Measurements from ENCODE around the gene HPSE2.

Gene HPSE2

DNA sequence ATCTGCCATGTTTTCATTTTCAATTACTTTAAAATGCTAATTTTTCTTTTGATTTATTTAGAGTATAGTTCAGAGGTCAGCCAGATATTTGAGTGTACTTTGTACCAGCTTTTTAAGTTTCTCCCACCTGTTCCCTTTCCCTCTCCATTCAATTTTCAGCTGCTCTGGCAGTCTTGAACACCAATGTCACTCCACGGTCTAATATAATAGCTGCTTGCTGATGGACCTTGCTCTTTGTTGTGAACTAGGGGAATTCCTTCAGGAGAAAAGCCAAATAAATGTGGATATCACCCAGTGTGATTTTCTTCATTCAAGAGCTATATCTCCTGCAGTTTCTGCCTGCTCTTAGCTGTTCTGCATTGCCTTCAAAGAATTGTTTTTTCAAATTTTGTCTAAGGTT is 785.0 kb downstream of the HPSE2 start:
- DNase-seq, result no peak

DNA sequence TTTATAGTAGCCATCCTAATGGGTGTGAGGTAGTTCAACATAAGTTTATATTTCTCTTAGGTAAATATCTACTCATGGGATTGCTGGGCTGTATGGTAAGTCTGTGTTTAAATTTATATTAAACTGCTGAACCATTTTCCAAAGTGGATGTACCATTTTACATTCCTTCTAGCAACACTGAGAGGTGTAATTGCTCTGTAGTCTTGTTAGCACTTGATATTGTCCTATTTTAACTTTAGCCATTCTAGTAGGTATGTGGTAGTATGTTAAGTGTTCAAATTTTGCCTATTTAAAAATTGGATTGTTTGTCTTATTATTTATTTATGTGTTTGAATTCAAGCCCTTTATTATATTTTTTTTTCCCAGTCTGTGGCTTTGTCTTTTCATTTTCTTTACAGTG is 786.4 kb downstream of the HPSE2 start:
- no peak for DNase-seq

GRCh38 chr10:98446661-98447221 is 788.9 kb downstream of the HPSE2 start, which contains the start of gene HPS1:
HPS1 (minus strand) TSS chr10:98446935; CDS start chr10:98443240, 3,695 bp downstream.
- peak; percentile 80 for DNase-seq

- DNase-seq, result no peak
These were observed 789.4 kb downstream of the HPSE2 start for GRCh38 chr10:98446151-98446660.

DNA sequence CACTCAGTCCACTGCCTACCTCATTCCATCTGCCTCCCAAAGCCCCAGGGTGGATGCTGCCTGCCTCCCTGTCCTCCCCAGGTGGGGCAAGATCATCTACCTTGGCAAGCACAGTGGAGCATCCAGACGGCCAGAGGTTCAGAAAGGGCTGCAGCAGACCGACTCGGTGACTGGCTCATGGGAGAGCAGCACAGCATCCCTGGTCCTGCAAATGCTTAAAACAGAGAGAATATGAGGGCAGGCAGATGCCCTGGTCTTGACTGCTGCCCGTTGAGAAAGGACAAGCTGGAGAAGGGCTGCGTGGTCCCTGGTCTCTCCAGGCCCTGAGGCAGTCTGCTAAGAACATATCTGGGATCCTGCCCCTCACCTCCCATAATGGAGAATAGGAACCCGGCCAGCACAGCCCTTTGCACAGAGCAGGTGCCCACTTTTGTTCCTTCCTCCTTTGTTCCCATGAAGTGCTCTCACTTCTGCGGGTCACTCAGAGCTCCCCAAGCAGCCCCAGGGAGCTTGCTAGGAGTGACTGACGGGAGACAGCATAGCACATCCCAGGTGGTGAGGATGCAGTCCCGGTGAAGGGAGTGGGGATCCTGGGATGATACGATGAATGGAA is 790.3 kb downstream of the HPSE2 start:
- no peak for DNase-seq

GRCh38 chr10:98444314-98445006 is 791.2 kb downstream of the HPSE2 start:
- no peak for DNase-seq

DNA sequence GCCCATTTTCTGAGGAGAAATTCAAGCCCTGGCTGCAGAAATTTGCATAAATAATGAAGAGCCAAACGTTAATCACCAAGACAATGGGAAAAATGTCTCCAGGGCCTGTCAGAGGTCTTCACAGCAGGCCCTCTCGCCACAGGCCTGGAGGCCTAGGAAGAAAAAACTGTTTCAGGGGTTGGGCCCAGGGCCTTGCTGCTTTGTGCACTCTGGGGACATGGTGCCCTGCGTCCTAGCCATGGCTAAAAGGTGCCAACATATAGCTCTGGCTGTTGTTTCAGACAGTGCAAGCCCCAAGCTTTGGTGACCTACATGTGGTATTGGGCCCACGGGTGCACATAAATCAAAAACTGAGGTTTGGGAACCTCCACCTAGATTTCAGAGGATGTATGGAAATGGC is 796.9 kb downstream of the HPSE2 start:
- DNase-seq, result no peak

DNA sequence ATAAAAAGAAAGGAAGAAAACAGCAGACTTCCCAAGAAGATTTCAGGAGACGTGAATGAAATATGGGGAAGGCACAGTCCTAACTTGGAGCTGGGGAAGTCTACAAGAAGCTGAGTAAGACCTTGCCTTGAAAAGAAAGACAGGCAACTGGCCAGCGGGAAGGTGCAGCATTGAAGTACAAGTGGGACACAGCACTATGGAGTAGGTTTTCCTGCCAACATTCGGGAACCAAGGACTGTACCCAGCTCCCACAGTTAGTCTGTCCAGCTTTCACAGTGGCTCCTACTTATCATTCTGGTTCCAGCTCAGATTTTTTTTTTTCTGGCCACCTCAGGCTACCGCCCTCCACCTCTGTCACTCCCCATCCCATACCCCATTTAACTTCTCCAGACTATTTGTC is 798.9 kb downstream of the HPSE2 start:
- DNase-seq, result no peak

- no peak for DNase-seq
These were observed 800.5 kb downstream of the HPSE2 start for GRCh38 chr10:98435178-98435577.

GRCh38 chr10:98433881-98434732 is 801.5 kb downstream of the HPSE2 start:
- no peak for DNase-seq

DNA sequence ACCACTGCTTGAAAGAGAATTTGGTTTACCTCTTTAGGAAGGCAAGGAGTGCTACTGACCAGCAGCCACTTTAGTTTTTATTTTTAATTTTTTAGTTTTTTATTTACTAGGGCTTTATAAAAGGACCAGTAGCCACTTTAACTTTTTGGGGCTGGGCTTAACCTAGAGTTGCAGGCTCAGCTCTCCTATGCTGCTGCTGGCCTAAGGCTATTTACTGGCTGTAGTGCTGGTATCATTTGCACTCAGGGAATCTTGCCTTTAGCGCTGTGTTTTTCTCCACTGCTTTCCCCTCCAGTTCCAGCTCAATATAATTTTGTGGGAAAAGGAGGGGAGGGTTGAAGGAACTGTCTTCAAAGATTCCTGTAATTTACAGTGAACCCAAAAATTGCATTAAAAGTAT is 802.3 kb downstream of the HPSE2 start:
- DNase-seq, result no peak

DNA sequence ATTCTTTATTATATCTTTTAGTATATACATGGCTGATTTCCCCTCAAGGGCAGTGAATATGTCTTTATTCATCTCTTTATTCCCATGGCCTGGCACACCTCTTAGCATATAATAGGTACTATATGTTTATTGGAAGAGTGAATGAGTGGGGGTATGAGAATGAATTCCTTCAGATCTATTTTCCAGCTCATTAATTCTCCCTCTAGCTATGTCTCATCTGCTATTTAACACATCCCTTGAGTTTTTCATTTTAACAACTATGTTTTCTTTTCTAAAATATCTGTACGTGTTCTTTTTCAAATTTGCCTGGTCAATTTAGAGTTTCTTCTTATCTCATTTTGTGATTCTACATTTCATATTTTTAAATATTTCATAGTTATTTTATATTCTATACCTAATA is 803.3 kb downstream of the HPSE2 start:
- DNase-seq, result no peak

GRCh38 chr10:98431016-98431415 is 804.6 kb downstream of the HPSE2 start:
- DNase-seq, result no peak

- DNase-seq, result no peak
These were observed 805.2 kb downstream of the HPSE2 start for GRCh38 chr10:98430427-98430826.

GRCh38 chr10:98429320-98430072 is 806.2 kb downstream of the HPSE2 start:
- no peak for DNase-seq

DNA sequence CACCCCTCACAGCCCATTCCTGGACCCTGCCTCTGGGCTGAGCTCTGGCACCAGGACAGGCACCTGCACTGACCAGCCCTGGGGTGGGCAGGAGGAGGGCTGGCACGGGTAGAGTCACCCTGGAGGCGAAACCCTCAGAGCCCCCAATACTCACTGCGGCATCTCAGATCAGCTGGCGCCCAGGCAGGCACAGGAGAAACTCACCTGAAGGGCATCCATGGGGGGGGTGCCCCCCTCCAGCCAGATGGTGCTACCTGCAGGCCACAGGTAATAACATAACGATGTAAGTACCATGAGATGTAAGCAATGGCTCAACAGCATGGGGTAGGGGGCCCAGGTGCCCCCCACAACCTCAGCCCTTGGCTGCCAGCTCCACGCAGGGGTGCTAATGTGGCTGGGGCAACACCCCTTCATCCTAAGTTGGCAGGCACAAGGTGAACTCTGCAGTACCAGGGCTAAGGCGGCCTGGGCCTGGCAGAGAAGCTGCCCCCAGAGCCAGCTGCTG is 808.6 kb downstream of the HPSE2 start:
- no peak for DNase-seq

- DNase-seq, result no peak
These were observed 809.9 kb downstream of the HPSE2 start for GRCh38 chr10:98425511-98426352.

GRCh38 chr10:98424295-98425254 is 811.1 kb downstream of the HPSE2 start:
- no peak for DNase-seq

- no peak for DNase-seq
These were observed 811.9 kb downstream of the HPSE2 start for GRCh38 chr10:98423691-98424120.

DNA sequence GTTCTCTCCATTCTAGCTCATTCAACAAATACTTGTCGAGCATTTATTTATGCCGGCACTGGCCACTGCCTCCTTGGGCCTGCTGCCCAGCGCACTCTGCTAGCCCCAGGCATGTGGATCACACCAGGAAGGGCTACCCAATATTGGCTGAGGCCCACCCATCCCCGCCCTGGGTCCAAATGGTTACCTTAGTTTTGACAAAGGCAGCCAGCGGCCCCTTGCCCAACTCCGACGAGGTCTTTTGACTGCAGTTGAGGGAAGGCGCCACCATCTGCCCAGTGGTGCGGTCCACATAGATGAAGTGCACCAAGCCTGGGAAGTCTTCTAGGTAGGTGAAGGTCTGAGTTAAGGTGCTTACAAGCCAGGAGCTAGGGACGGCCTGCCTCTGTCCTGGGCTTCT is 813.5 kb downstream of the HPSE2 start:
- DNase-seq, result no peak
